HG03103 (cell line): ENCODE data around the gene HSPA1L.

Experiments
- ATAC-seq: cut with Tn5 transposase; IDR thresholded peaks from one replicate; pipeline ENCODE4 v1.9.1; 2021; ENCODE audit warnings: low read depth; ENCODE audit not compliant: unreplicated experiment

The HSPA1L gene

GRCh38 chr6:31767096-31767645, 47.9 kb downstream of the HSPA1L start:
- ATAC-seq, result no peak

DNA sequence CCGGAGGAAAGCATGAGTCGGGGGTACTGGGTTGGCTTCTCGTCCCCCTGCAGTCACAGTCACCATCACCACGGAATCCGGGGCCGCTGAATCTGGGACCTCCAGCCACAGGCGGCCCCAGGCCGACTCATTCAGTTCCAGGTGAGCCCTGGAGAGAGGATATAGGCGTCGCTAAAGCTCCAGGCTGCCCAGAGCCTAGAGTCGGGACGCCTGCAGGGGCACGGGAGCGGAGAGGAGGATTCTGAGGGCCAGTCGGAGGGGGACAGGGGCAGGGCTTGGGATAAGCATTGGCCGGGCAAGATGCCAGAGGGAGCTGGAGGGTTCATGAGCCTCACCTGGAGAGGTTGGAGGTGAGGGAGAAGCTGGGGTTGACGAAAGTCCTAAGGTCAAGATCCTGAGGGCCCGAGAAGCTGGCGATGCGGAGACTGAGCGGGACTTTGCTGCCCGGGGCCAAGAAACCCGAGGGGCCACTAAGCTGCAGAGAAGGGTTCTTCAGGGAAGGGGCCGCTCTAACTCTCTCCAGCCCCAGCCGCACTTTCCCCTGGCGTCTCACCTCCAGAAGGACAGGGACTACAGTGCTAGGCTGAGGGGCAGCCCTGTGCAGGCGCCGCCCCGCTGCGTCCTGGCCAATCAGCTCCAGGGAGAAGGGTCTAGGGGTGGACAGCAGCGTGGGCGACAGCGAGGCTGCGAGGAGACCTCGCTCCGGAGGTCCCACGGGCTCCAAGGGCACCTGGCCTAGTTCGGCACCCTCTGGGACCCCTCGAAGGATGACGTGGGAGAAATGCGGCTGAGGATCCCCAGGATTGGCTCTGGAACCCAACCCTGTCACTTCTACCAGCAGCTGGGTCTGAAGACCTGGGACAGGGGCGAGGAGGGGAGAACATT, 48.9 kb downstream of the HSPA1L start:
- ATAC-seq, result no peak

- no peak for ATAC-seq
Observed at GRCh38 chr6:31765559-31765909, 49.5 kb downstream of the HSPA1L start.

DNA sequence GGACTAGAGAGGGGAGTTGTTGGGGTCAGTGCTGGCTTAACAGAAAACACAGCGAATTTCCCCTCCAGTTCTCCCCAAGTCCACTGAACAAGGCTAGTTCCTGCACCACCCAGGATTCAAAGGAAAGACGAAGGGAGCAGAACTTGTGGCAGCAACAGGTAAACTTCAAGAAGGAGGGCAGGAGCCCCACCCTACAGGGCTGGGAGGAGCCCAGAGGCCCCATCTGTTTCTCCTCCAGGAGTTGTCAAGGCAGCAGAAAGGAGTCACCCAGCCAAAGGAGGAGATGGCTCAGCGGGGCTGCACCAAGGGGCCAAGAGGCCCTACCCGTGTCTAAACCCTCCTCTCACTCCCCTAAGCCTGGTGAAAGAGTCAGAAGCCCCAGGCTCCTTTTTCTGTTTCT, 50.9 kb downstream of the HSPA1L start:
- ATAC-seq, result no peak

- no peak for ATAC-seq
Observed at GRCh38 chr6:31763619-31763940, 51.5 kb downstream of the HSPA1L start.

DNA sequence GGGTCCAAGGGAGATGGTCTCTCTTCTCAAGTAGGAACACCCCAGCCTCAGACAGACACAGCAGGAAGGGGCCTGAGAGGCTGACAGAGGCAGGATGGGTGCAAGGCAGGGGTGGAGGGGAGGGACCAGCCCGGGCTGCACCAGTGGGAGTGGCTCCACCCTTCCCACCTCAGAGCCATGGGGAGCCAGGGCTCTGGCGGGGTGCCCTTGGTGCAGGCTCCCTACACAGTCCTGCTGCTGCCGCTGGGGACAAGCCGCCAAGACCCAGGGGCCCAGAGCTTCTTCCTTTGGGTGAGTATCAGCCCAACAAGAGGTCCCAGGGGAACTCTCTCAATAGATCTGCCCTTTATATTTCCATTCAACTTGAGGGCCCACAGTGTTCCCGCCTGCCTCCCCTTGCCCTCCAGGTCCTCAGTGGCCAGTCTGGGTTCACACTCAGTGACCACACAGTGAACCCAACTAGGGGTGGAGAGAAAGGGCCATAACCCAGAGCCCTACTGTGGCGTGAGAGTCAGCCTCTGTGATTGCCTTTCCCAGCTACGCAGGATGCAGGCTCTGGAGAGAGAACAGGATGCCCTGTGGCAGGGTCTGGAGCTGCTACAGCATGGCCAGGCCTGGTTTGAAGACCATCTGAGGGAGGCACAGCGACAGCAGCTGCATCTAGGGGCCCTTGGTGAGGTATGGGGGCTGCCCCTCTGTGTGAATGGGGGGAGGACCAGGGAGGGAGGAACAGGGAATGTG, 52.0 kb downstream of the HSPA1L start:
- ATAC-seq, result no peak

- no peak for ATAC-seq
Observed at GRCh38 chr6:31762356-31762755, 52.7 kb downstream of the HSPA1L start, which contains the start of gene SAPCD1. Gene SAPCD1 (plus strand): TSS chr6:31762656. CDS start chr6:31763055, 399 bp downstream.

GRCh38 chr6:31761343-31761742, 53.7 kb downstream of the HSPA1L start:
- ATAC-seq, result no peak

- ATAC-seq, result no peak
Observed at GRCh38 chr6:31760790-31761189, 54.3 kb downstream of the HSPA1L start.
